HFFc6 (cell line): ENCODE data around the gene RAB40A. TPM values are rescaled to one million over a fixed set of nuclear protein-coding genes. Genes with fewer than 3 reads are reported as not detected.
A peak's percentile ranks its signal among the peaks of the same experiment; 100 is the strongest.
"Not testable (repeated sequence)": the region's sequence is repeated elsewhere in the genome, so short reads cannot be mapped to it uniquely, and the experiment has no call there.

Source experiments
- DNase-seq: peaks from one replicate; pipeline ENCODE4 v3.0.0-alpha.2; 2018
- H3K27ac Mint-ChIP-seq: 2 replicates; pipeline ENCODE4 v1.8.0; 2020; ENCODE audit warnings: mild to moderate bottlenecking, mixed read lengths
- H3K27me3 Mint-ChIP-seq: 2 replicates; pipeline ENCODE4 v1.8.0; 2021; ENCODE audit warnings: mild to moderate bottlenecking, moderate library complexity, mixed read lengths; ENCODE audit not compliant: insufficient read depth
- H3K36me3 Mint-ChIP-seq: 2 replicates; pipeline ENCODE4 v1.8.0; 2021; ENCODE audit warnings: low read depth, mixed read lengths
- H3K4me1 Mint-ChIP-seq: 2 replicates; pipeline ENCODE4 v1.8.0; 2020; ENCODE audit warnings: low read depth, mixed read lengths
- H3K4me3 Mint-ChIP-seq: 2 replicates; pipeline ENCODE4 v1.8.0; 2020; ENCODE audit warnings: mild to moderate bottlenecking, moderate library complexity, mixed read lengths
- H3K9me3 Mint-ChIP-seq: 2 replicates; pipeline ENCODE4 v1.8.0; 2020; ENCODE audit warnings: mild to moderate bottlenecking, mixed read lengths
- CTCF ChIP-seq: fragments of 200-600 bp; sonication (generic); IDR thresholded peaks from 2 replicates; pipeline ENCODE4 v1.5.0; 2021; ENCODE audit warnings: antibody characterized with exemption, mild to moderate bottlenecking
- total RNA-seq, 6 experiments: library from RNA; stranded (reverse); fragmentation: NEBNext Ultra II Directional; extraction: Animal tissue kit (Norgen Biotek cat#: 25700); gene quantifications; 2 replicates in 1 of 6; 3 replicates in 5 of 6; pipeline ENCODE4 v1.2.3, GENCODE V29; 2021

The RAB40A gene
- total RNA-seq, 6 experiments from 2014 or later: 0.11 to 0.15 (median 0.13) TPM; not detected in 2

- Mint-ChIP-seq H3K36me3 (no peaks in the 10 kb centered on the region), H3K27ac (no peak overlapping the region), H3K27me3 (peaks cover 3% of the 10 kb centered on the region), H3K4me3 (no peak overlapping the region), H3K9me3 (no peaks in the 10 kb centered on the region), H3K4me1 (peaks cover 17% of the 10 kb centered on the region)
- DNase-seq: no peak
- no peak for TF ChIP-seq CTCF
Observed at GRCh38 chrX:103498786-103499185, 20.5 kb downstream of the RAB40A start.

- DNase-seq: no peak
- TF ChIP-seq CTCF: no peak
- Mint-ChIP-seq H3K27ac (no peak overlapping the region), H3K27me3 (no peaks in the 10 kb centered on the region; the same call in 1 of the 2 replicates), H3K4me1 (no peaks in the 10 kb centered on the region), H3K4me3 (no peak overlapping the region), H3K36me3 (no peaks in the 10 kb centered on the region), H3K9me3 (no peaks in the 10 kb centered on the region)
Observed at GRCh38 chrX:103495786-103496185, 23.5 kb downstream of the RAB40A start.

- not testable (repeated sequence) for H3K4me3 Mint-ChIP-seq, DNase-seq, H3K27ac Mint-ChIP-seq, H3K4me1 Mint-ChIP-seq, H3K9me3 Mint-ChIP-seq, H3K27me3 Mint-ChIP-seq, H3K36me3 Mint-ChIP-seq
Observed at GRCh38 chrX:103493578-103493977, 25.7 kb downstream of the RAB40A start.

GRCh38 chrX:103489733-103490132, 29.6 kb downstream of the RAB40A start:
- H3K27ac Mint-ChIP-seq, H3K9me3 Mint-ChIP-seq, H3K4me1 Mint-ChIP-seq, H3K4me3 Mint-ChIP-seq, DNase-seq, H3K27me3 Mint-ChIP-seq, H3K36me3 Mint-ChIP-seq: not testable (repeated sequence)
- TF ChIP-seq CTCF: peak; percentile 67

GRCh38 chrX:103488794-103489193, 30.5 kb downstream of the RAB40A start:
- Mint-ChIP-seq H3K9me3 (no peaks in the 10 kb centered on the region), H3K4me3 (no peak overlapping the region), H3K27ac (no peak overlapping the region), H3K36me3 (no peaks in the 10 kb centered on the region), H3K27me3 (no peaks in the 10 kb centered on the region), H3K4me1 (no peaks in the 10 kb centered on the region)
- DNase-seq: no peak
- TF ChIP-seq CTCF: no peak

- Mint-ChIP-seq H3K4me3 (no peak overlapping the region), H3K4me1 (no peaks in the 10 kb centered on the region), H3K27ac (no peak overlapping the region), H3K36me3 (no peaks in the 10 kb centered on the region), H3K27me3 (no peaks in the 10 kb centered on the region), H3K9me3 (no peaks in the 10 kb centered on the region)
- DNase-seq: no peak
- TF ChIP-seq CTCF: peak; percentile 65
Observed at GRCh38 chrX:103488332-103488731, 31.0 kb downstream of the RAB40A start.
